Peyer's patch (tissue), 4 donors: Measurements from ENCODE around the gene SMURF1. TPM values are rescaled to one million over a fixed set of nuclear protein-coding genes. Genes with fewer than 3 reads are reported as not detected.

Experiments used
- DNase-seq, 3 donors: peaks; one replicate each; pipeline ENCODE4 v3.0.0-alpha.2; 2017 to 2019
- H3K27ac ChIP-seq, 4 donors: fragments of 200-600 bp; sonication (generic); one replicate each; pipeline ENCODE4 v1.5.1; 2016 to 2019
- H3K27me3 ChIP-seq, 2 donors: fragments of 200-600 bp; sonication (generic); one replicate each; pipeline ENCODE4 v1.5.1; 2019
- H3K36me3 ChIP-seq, 3 donors: fragments of 200-600 bp; sonication (generic); one replicate each; pipeline ENCODE4 v1.5.1; 2016 to 2019
- H3K4me1 ChIP-seq, 4 donors: fragments of 200-600 bp; sonication (generic); one replicate each; pipeline ENCODE4 v1.5.1; 2016 to 2019
- H3K4me3 ChIP-seq, 4 donors: fragments of 200-600 bp; sonication (generic); 1 replicate in 3 of 4; 2 replicates in 1 of 4; pipeline ENCODE4 v1.5.1; 2016 to 2019; ENCODE audit warnings: mild to moderate bottlenecking in 1 of 4
- H3K9me3 ChIP-seq, 4 donors: fragments of 200-600 bp; sonication (generic); one replicate each; pipeline ENCODE4 v1.5.1; 2016 to 2019; ENCODE audit warnings: mild to moderate bottlenecking in 1 of 4
- POLR2A ChIP-seq, 2 donors: fragments of 450-650 bp; IDR thresholded peaks; one replicate each; pipeline ENCODE4 v1.5.1; 2017; ENCODE audit warnings: antibody characterized with exemption in 2 of 2, mild to moderate bottlenecking in 2 of 2, moderate library complexity in 2 of 2
- total RNA-seq, 4 donors: library from RNA; depleted of rRNA; stranded (reverse); fragments of >200 nt; gene quantifications; one replicate each; pipeline ENCODE4 v1.1.0, GENCODE V29; 2016
- TF ChIP-seq, protein P1 (sequence below), 6 experiments: fragments of 450-650 bp in 4 of 6; fragments of 200-600 bp in 2 of 6; sonication (generic) in 1 of 6; IDR thresholded peaks; one replicate each; pipeline ENCODE4 v1.5.1; 2017 to 2019; ENCODE audit warnings: antibody characterized with exemption in 6 of 6, mild to moderate bottlenecking in 3 of 6, moderate library complexity in 1 of 6

SMURF1 gene
- total RNA-seq, 4 donors from 2014 or later, result 17.2 to 85.0 (median 43.0) TPM

DNA sequence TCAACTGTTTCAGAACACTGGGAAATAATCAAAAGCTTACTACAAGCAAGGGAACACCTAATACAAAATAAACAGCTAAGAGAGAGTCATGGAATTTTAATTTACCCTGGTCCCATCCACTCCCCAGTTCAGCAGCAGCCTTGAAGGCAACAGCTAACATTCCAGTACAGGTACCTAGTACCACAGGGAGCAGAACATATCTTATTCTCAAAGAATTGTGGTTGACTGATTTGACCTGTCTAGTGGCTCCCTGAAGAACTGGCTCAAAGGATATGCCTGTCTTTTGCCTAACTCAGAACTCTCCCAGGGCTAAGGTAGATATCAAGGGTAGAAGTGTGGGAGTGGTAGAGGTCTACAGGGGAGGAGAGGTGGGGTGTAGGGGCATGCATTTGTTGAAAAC, 32.3 kb downstream of the SMURF1 start:
- no peak for TF ChIP-seq POLR2A (IDR thresholded peaks at IDR 0.05)
- TF ChIP-seq, protein P1, sequence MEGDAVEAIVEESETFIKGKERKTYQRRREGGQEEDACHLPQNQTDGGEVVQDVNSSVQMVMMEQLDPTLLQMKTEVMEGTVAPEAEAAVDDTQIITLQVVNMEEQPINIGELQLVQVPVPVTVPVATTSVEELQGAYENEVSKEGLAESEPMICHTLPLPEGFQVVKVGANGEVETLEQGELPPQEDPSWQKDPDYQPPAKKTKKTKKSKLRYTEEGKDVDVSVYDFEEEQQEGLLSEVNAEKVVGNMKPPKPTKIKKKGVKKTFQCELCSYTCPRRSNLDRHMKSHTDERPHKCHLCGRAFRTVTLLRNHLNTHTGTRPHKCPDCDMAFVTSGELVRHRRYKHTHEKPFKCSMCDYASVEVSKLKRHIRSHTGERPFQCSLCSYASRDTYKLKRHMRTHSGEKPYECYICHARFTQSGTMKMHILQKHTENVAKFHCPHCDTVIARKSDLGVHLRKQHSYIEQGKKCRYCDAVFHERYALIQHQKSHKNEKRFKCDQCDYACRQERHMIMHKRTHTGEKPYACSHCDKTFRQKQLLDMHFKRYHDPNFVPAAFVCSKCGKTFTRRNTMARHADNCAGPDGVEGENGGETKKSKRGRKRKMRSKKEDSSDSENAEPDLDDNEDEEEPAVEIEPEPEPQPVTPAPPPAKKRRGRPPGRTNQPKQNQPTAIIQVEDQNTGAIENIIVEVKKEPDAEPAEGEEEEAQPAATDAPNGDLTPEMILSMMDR (IDR thresholded peaks at IDR 0.05), result no peak

DNA sequence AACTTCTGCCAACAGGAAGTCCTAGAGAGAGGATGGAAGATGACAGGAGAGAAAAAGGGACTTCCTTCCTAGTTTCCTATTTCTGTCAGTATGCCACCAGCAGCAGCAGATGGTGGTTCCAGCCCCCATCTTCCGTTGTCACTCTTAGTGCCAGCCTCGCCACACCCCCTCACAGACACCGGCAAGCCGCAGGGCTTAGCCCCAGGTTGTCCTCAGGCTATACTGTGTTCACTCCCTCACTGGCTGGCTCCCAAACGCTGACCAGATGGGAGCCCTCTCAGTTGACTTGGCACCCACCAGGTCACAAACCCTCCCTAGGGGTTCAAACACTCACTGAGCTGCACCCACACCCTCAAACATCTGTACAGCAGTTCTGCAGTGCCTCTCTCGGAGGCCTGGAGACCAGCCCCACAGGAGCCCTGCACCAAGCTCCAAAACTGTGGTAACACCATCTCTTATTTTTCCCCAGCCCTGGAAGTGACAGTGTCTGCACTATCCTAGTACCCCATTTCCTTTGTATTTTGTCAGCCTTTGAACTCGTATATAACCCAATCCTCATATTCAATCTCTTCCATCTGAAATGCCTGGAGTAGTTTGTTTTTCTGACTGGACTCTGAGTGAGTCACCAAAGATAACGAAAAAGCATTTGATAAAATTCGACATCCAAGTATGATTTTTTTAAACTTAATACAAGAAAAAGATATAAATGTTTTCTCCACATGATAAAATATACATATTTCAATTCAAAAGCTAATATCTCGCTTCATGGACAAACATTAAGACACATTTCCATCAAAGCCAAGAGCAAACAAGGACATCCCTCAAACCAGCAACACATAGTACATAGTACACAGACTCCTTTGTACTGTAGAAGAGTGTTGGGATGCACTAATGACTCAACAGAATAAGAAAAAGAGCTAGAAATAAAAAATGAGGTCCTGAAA, 34.5 kb downstream of the SMURF1 start:
- peak overlapping the region in 2 of 4 donors; percentile 33 to 36 for H3K27ac ChIP-seq
- no peak overlapping the region for H3K4me3 ChIP-seq
- H3K9me3 ChIP-seq, result no peaks in the 10 kb centered on the region
- DNase-seq, result no peak
- no peaks in the 10 kb centered on the region for H3K27me3 ChIP-seq
- peaks cover 0 to 24% (median 3%) of the 10 kb centered on the region in 4 donors for H3K4me1 ChIP-seq
- TF ChIP-seq POLR2A (IDR thresholded peaks at IDR 0.05), result no peak
- TF ChIP-seq, protein P1 (IDR thresholded peaks at IDR 0.05), result no peak
- no peaks in the 10 kb centered on the region for H3K36me3 ChIP-seq

More for the DNA sequence above, 32.3 kb downstream of the SMURF1 start:
- Histone ChIP-seq H3K27ac (peak overlapping the region in 1 of 4 donors; percentile 44), H3K4me3 (no peak overlapping the region), H3K9me3 (no peaks in the 10 kb centered on the region), H3K27me3 (no peaks in the 10 kb centered on the region), H3K4me1 (peaks cover 0 to 24% (median 3%) of the 10 kb centered on the region in 4 donors), H3K36me3 (no peaks in the 10 kb centered on the region)
- DNase-seq, result no peak

DNA sequence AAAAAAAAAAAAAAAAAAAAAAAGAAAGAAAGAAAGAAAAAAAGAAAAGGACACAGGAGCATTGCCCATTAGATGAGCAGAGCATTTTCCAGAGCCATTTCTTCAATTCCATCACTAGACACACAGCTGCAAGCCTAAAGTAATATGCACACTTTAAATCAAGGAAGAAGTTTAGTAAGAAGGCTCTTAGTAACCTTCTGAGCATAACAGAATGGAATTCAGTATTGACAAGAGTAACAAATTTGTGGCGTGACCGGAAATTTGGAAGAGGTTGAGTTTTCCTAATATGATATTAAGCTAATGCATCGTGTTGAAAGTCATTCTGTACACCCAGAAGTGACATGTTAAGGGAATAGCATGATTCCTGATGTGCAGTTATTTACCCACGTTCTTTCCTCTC, 35.3 kb downstream of the SMURF1 start:
- DNase-seq, result no peak
- Histone ChIP-seq H3K4me3 (no peak overlapping the region), H3K27me3 (no peaks in the 10 kb centered on the region), H3K9me3 (no peaks in the 10 kb centered on the region), H3K36me3 (no peaks in the 10 kb centered on the region), H3K27ac (peak overlapping the region in 2 of 4 donors; percentile 33 to 36), H3K4me1 (peaks cover 0 to 24% (median 3%) of the 10 kb centered on the region in 4 donors)
- TF ChIP-seq POLR2A (IDR thresholded peaks at IDR 0.05), result no peak
- TF ChIP-seq, protein P1 (IDR thresholded peaks at IDR 0.05), result no peak

DNA sequence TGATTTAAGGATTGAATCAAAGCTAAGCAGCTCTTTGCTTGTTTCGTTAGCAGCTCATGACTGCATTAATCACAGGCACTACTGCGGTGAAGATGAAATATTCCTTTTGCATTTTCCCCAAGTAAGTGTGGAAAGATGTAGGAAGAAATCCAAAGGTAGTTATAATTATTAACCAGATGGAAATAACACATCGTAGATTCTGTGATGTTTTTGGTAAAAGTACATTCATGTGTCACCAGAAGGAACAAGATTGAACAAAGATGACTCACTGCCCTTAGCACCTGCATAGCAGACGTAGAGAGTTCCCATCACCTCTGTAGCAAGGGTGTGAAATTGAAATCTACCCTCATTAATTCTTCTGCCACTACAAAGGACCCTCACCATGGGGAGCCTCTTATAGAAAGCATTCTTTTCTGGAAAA, 37.1 kb downstream of the SMURF1 start:
- no peak overlapping the region for H3K4me3 ChIP-seq
- H3K36me3 ChIP-seq, result no peaks in the 10 kb centered on the region
- no peak for DNase-seq
- H3K27ac ChIP-seq, result peak overlapping the region in 1 of 4 donors; percentile 3
- no peak for TF ChIP-seq POLR2A (IDR thresholded peaks at IDR 0.05)
- TF ChIP-seq, protein P1 (IDR thresholded peaks at IDR 0.05), result no peak
- no peaks in the 10 kb centered on the region for H3K9me3 ChIP-seq
- peaks cover 0 to 22% (median 0%) of the 10 kb centered on the region in 4 donors for H3K4me1 ChIP-seq
- no peaks in the 10 kb centered on the region for H3K27me3 ChIP-seq

DNA sequence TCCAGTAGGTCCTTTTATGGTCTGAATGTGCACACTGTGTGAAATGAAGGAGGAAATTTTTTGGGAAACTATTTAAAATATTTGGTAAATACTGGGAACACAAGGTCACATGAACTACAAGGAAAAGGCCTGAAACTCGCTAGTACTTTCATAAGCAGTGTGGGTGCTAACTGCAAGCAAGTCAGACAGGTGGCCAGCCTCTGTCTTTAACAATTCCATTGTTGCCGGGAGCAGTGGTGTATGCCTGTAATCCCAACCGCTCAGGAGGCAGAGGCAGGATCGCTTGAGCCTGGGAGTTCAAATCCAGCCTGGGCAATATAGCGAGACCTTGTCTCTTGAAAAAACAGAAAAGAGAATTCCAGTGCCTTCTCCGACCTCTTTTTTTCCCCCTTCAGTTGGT, 37.5 kb downstream of the SMURF1 start:
- H3K4me3 ChIP-seq, result no peak overlapping the region
- no peaks in the 10 kb centered on the region for H3K27me3 ChIP-seq
- H3K9me3 ChIP-seq, result no peaks in the 10 kb centered on the region
- peaks cover 0 to 19% (median 0%) of the 10 kb centered on the region in 4 donors for H3K4me1 ChIP-seq
- no peaks in the 10 kb centered on the region for H3K36me3 ChIP-seq
- no peak for DNase-seq
- TF ChIP-seq, protein P1 (IDR thresholded peaks at IDR 0.05), result no peak
- TF ChIP-seq POLR2A (IDR thresholded peaks at IDR 0.05), result no peak
- H3K27ac ChIP-seq, result peak overlapping the region in 1 of 4 donors; percentile 3
